K562 (cell line): ENCODE results near the gene CRKL. TPM values are rescaled to one million over a fixed set of nuclear protein-coding genes. Genes with fewer than 3 reads are reported as not detected.

Source experiments
- FOSL1 ChIP-seq: fragments of 200-800 bp; sonication (Bioruptor generic); conservative IDR thresholded peaks from 2 replicates; pipeline ENCODE4 v1.6.1; 2016; ENCODE audit warnings: missing genetic modification characterization, missing compliant biosample characterization
- NR2C2 ChIP-seq, 2 experiments: fragments of 200-800 bp in 1 of 2; sonication (Bioruptor generic) in 1 of 2; sonication (generic) in 1 of 2; formaldehyde crosslinking in 1 of 2; IDR thresholded peaks; 2 replicates each; pipeline versions ENCODE4 v1.6.1 to v1.8.0; 2016 to 2022; ENCODE audit warnings: mild to moderate bottlenecking in 1 of 2, missing compliant biosample characterization in 1 of 2, missing genetic modification characterization in 1 of 2, missing genetic modification reagents in 1 of 2
- SETDB1 ChIP-seq: IDR thresholded peaks from one replicate; pipeline ENCODE4 v1.6.1; 2012; ENCODE audit warnings: low read length, control low read depth, inconsistent platforms
- SMARCC2 ChIP-seq: fragments of 450-650 bp; IDR thresholded peaks from 2 replicates; pipeline ENCODE4 v1.6.1; 2017; ENCODE audit warnings: antibody characterized with exemption, moderate library complexity, mild to moderate bottlenecking, low read depth
- polyA plus RNA-seq, 8 experiments: library from polyadenylated mRNA; depleted of rRNA in 4 of 8; stranded (reverse) in 5 of 8; unstranded in 3 of 8; fragments of >200 nt; fragmentation: Nextera tagmentation in 2 of 8; fragmentation: Illumina TruSeq in 1 of 8; extraction: Ambion mirVana in 2 of 8; extraction: Trizol in 1 of 8; gene quantifications; 2 replicates each; pipeline versions ENCODE4 v1.2.1 to v1.2.3, GENCODE V29; 2011 to 2014; ENCODE audit warnings: inconsistent platforms in 1 of 8, missing spikeins in 1 of 8
- total RNA-seq, 7 experiments: library from RNA; depleted of rRNA in 6 of 7; stranded (reverse); fragments of >200 nt in 6 of 7; fragmentation: Illumina TruSeq in 2 of 7; extraction: Trizol in 2 of 7; gene quantifications; 2 replicates each; pipeline versions ENCODE4 v1.2.1 to v1.2.3, GENCODE V29; 2011 to 2021; ENCODE audit warnings: low replicate concordance in 1 of 7
- TF ChIP-seq, protein P1 (sequence below), 2 experiments: fragments of 450-650 bp; formaldehyde crosslinking in 1 of 2; IDR thresholded peaks; 2 replicates each; pipeline versions ENCODE4 v1.4.0 to v1.6.1; 2014 to 2020; ENCODE audit warnings: mild to moderate bottlenecking in 2 of 2, borderline replicate concordance in 1 of 2, low read depth in 1 of 2
- TF ChIP-seq, protein P2 (sequence below): sonication (generic); formaldehyde crosslinking; IDR thresholded peaks from 2 replicates; pipeline ENCODE4 v1.8.1; 2022; ENCODE audit warnings: missing genetic modification reagents
- TF ChIP-seq, protein P3 (sequence below): fragments of 250-450 bp; sonication (Bioruptor Pico); IDR thresholded peaks from 2 replicates; pipeline ENCODE4 v1.4.0; 2020; ENCODE audit warnings: mild to moderate bottlenecking, moderate library complexity
- TF ChIP-seq, protein P4 (sequence below): fragments of 150-350 bp; conservative IDR thresholded peaks from 2 replicates; pipeline ENCODE4 v1.6.1; 2014; ENCODE audit warnings: low read length
- TF ChIP-seq, protein P5 (sequence below): fragments of 450-650 bp; IDR thresholded peaks from 2 replicates; pipeline ENCODE4 v1.6.1; 2016; ENCODE audit warnings: missing biosample characterization, missing genetic modification characterization

Gene CRKL
- total and polyA plus RNA-seq, 9 of the 15 experiments (the other 6 are each of a cell fraction or from before 2014, with no cell fraction given), result 100 to 263 (median 124) TPM

DNA sequence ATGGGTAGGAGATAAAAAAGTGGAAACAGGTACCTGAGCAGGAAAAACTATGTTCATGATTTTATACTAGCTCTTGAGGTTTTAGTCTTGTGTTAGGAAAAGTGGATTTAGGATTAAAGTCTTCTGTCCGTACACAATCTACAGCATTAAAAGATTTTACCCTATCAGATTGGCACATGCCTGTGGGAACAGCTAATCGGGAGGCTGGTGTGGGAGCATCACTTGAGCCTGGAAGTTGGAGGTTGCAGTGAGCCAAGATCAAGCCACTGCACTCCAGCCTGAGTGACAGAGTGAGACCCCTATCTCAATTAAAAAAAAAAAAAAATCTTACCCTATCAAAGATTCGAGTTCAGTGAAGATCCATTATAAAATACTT, 12.2 kb upstream of the CRKL start (continued):
- TF ChIP-seq, protein P1, sequence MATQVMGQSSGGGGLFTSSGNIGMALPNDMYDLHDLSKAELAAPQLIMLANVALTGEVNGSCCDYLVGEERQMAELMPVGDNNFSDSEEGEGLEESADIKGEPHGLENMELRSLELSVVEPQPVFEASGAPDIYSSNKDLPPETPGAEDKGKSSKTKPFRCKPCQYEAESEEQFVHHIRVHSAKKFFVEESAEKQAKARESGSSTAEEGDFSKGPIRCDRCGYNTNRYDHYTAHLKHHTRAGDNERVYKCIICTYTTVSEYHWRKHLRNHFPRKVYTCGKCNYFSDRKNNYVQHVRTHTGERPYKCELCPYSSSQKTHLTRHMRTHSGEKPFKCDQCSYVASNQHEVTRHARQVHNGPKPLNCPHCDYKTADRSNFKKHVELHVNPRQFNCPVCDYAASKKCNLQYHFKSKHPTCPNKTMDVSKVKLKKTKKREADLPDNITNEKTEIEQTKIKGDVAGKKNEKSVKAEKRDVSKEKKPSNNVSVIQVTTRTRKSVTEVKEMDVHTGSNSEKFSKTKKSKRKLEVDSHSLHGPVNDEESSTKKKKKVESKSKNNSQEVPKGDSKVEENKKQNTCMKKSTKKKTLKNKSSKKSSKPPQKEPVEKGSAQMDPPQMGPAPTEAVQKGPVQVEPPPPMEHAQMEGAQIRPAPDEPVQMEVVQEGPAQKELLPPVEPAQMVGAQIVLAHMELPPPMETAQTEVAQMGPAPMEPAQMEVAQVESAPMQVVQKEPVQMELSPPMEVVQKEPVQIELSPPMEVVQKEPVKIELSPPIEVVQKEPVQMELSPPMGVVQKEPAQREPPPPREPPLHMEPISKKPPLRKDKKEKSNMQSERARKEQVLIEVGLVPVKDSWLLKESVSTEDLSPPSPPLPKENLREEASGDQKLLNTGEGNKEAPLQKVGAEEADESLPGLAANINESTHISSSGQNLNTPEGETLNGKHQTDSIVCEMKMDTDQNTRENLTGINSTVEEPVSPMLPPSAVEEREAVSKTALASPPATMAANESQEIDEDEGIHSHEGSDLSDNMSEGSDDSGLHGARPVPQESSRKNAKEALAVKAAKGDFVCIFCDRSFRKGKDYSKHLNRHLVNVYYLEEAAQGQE (IDR thresholded peaks at IDR 0.05; ENCODE audit: borderline replicate concordance), result no peak
- TF ChIP-seq, protein P1 (CRISPR knock-in tag; IDR thresholded peaks at IDR 0.05; ENCODE audit: low read depth), result no peak
- TF ChIP-seq NR2C2 (CRISPR knock-in tag; IDR thresholded peaks at IDR 0.05), result no peak
- peak; percentile 21; the same call in 1 of the 2 replicates for TF ChIP-seq NR2C2 (tag; IDR thresholded peaks at IDR 0.05)
- TF ChIP-seq SETDB1, result no peak
- TF ChIP-seq, protein P2, sequence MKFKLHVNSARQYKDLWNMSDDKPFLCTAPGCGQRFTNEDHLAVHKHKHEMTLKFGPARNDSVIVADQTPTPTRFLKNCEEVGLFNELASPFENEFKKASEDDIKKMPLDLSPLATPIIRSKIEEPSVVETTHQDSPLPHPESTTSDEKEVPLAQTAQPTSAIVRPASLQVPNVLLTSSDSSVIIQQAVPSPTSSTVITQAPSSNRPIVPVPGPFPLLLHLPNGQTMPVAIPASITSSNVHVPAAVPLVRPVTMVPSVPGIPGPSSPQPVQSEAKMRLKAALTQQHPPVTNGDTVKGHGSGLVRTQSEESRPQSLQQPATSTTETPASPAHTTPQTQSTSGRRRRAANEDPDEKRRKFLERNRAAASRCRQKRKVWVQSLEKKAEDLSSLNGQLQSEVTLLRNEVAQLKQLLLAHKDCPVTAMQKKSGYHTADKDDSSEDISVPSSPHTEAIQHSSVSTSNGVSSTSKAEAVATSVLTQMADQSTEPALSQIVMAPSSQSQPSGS (CRISPR knock-in tag), result no peak
- peak; percentile 68 for TF ChIP-seq FOSL1 (tag)
- TF ChIP-seq, protein P3, sequence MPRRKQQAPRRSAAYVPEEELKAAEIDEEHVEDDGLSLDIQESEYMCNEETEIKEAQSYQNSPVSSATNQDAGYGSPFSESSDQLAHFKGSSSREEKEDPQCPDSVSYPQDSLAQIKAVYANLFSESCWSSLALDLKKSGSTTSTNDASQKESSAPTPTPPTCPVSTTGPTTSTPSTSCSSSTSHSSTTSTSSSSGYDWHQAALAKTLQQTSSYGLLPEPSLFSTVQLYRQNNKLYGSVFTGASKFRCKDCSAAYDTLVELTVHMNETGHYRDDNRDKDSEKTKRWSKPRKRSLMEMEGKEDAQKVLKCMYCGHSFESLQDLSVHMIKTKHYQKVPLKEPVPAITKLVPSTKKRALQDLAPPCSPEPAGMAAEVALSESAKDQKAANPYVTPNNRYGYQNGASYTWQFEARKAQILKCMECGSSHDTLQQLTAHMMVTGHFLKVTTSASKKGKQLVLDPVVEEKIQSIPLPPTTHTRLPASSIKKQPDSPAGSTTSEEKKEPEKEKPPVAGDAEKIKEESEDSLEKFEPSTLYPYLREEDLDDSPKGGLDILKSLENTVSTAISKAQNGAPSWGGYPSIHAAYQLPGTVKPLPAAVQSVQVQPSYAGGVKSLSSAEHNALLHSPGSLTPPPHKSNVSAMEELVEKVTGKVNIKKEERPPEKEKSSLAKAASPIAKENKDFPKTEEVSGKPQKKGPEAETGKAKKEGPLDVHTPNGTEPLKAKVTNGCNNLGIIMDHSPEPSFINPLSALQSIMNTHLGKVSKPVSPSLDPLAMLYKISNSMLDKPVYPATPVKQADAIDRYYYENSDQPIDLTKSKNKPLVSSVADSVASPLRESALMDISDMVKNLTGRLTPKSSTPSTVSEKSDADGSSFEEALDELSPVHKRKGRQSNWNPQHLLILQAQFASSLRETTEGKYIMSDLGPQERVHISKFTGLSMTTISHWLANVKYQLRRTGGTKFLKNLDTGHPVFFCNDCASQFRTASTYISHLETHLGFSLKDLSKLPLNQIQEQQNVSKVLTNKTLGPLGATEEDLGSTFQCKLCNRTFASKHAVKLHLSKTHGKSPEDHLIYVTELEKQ (CRISPR knock-in tag), result no peak
- TF ChIP-seq, protein P4, sequence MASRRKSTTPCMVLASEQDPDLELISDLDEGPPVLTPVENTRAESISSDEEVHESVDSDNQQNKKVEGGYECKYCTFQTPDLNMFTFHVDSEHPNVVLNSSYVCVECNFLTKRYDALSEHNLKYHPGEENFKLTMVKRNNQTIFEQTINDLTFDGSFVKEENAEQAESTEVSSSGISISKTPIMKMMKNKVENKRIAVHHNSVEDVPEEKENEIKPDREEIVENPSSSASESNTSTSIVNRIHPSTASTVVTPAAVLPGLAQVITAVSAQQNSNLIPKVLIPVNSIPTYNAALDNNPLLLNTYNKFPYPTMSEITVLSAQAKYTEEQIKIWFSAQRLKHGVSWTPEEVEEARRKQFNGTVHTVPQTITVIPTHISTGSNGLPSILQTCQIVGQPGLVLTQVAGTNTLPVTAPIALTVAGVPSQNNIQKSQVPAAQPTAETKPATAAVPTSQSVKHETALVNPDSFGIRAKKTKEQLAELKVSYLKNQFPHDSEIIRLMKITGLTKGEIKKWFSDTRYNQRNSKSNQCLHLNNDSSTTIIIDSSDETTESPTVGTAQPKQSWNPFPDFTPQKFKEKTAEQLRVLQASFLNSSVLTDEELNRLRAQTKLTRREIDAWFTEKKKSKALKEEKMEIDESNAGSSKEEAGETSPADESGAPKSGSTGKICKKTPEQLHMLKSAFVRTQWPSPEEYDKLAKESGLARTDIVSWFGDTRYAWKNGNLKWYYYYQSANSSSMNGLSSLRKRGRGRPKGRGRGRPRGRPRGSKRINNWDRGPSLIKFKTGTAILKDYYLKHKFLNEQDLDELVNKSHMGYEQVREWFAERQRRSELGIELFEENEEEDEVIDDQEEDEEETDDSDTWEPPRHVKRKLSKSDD, result 0 out of 2 replicates have a peak, but pooled peaks have one; percentile 14
- TF ChIP-seq SMARCC2, result 0 out of 2 replicates have a peak, but pooled peaks have one; percentile 7
- TF ChIP-seq, protein P5, sequence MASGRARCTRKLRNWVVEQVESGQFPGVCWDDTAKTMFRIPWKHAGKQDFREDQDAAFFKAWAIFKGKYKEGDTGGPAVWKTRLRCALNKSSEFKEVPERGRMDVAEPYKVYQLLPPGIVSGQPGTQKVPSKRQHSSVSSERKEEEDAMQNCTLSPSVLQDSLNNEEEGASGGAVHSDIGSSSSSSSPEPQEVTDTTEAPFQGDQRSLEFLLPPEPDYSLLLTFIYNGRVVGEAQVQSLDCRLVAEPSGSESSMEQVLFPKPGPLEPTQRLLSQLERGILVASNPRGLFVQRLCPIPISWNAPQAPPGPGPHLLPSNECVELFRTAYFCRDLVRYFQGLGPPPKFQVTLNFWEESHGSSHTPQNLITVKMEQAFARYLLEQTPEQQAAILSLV (tag), result no peak
